Lower leg skin (tissue), 4 donors: ENCODE results near the gene PRR20A. TPM values are rescaled to one million over a fixed set of nuclear protein-coding genes. Genes with fewer than 3 reads are reported as not detected.
"Not testable (repeated sequence)": the region's sequence is repeated elsewhere in the genome, so short reads cannot be mapped to it uniquely, and the experiment has no call there.

Source experiments
- DNase-seq, 2 donors: peaks; one replicate each; pipeline ENCODE4 v3.0.0-alpha.2; 2019; ENCODE audit warnings: low spot score in 2 of 2
- H3K4me3 ChIP-seq: fragments of 200-600 bp; sonication (generic); 2 replicates; pipeline ENCODE4 v1.5.1; 2017; ENCODE audit warnings: mild to moderate bottlenecking, low read depth; ENCODE audit not compliant: poor library complexity, severe bottlenecking
- POLR2A ChIP-seq, 2 donors: fragments of 450-650 bp; IDR thresholded peaks; one replicate each; pipeline ENCODE4 v1.6.1; 2016 to 2017; ENCODE audit warnings: antibody characterized with exemption in 2 of 2, mild to moderate bottlenecking in 1 of 2, moderate library complexity in 1 of 2
- WGBS, 2 donors: methylation state at CpG; one replicate each; pipeline ENCODE4 v1.1.5; 2018; 5-methylcytosine and 5-hydroxymethylcytosine counted together
- intact Hi-C: fragments of 100-400 bp; cut with DNase I; formaldehyde crosslinking; loops from one replicate; pipeline ENCODE4 v1.15.0; 2023; ENCODE audit warnings: low total_unique reads
- total RNA-seq, 4 donors: library from RNA; depleted of rRNA; stranded (reverse); fragments of >200 nt; gene quantifications; one replicate each; pipeline ENCODE4 v1.1.0, GENCODE V29; 2016
- TF ChIP-seq, protein P1 (sequence below), 3 donors: fragments of 450-650 bp; IDR thresholded peaks; one replicate each; pipeline ENCODE4 v1.5.1; 2016; ENCODE audit warnings: antibody characterized with exemption in 3 of 3, mild to moderate bottlenecking in 3 of 3, moderate library complexity in 2 of 3

The PRR20A gene
- total RNA-seq, result not detected

DNA sequence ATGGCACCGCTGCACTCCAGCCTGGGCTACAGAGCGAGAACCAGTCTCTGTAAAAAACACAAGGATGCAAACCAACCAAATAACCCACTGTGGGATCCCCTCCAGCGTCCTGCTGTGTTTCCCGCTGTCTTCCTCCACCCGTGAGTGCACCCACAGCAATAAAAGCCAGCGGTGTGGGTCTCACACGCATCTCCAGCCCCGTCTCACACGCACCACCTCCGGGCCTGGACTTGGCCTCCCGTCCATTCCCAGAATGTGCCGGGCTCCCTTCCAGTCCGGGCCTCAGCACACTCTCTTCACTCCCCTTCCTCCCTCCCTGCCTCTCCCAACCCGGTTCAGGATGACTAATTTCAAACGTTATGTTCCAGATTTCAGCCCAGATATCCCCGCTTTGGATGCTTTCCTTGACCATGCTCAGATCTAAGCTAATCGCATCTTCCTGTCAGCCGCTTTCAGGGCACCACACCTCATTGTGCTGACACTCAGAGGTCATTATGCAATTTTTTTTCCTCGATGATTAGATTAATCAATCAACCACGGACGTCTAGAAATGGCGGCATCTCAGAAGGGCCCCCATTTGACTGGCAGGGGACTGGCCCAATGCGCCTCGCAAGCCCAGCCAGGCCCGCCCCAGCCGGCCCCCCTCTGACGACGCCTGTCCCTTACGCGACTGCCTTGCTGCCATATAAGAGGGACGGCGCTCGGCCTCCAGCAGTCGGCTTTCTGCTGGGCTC, at the start of gene PRR20A:
TSS of gene PRR20A (plus strand) at position 684 of the 734 bp plus-strand sequence. CDS start 387 bp downstream, outside the sequence.
- H3K4me3 ChIP-seq, DNase-seq, intact Hi-C loops: not testable (repeated sequence)
- WGBS, 2 donors, result 92% methylated on average over 12 to 14 of the region's 34 CpGs

DNA sequence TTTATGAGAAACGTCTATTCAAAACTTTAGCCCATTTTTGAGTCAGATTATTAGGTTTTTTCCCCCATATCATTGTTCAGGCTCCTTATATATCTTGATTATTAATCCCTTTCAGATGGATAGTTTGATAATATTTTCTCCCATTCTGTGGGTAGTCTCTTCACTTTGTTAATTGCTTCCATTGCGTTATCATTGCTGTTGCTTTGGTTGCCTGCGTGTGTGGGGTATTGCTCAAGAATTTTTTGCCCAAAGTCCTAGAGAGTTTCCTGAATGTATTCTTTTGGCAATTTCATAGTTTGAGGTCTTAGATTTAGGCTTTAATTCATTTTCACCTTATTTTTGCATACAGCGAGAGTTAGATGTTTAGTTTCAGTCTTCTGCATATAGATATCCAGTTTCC, 25.8 kb upstream of the PRR20A start:
- 89 to 95% methylated on average over 4 of the region's 4 CpGs for WGBS, 2 donors
- H3K4me3 ChIP-seq, result no peak overlapping the region

DNA sequence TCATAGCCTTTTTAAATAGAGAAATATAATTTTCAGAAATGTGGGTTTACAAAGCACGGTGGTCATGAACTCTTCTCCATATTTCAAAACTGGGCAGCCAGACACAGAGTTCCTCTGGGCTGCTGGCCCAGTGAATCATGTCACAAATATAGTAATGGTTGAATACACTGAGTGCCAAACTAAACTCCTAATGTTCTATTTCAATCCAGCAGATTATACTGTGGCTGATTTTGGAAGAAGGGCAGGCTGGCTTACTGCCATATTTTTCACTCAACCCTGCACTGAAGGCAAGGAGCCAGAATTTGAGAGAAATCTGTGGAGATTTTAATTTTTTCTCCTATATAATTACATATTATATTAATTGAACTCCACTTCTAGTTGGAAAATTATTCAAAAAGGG, 17.0 kb upstream of the PRR20A start:
- intact Hi-C loops, result no loop called here
- H3K4me3 ChIP-seq, result no peak overlapping the region
- WGBS, 2 donors, result 30 to 34% methylated on average over 1 of the region's 1 CpG
- no peak for DNase-seq
- no peak for TF ChIP-seq POLR2A (IDR thresholded peaks at IDR 0.05)
- TF ChIP-seq, protein P1, sequence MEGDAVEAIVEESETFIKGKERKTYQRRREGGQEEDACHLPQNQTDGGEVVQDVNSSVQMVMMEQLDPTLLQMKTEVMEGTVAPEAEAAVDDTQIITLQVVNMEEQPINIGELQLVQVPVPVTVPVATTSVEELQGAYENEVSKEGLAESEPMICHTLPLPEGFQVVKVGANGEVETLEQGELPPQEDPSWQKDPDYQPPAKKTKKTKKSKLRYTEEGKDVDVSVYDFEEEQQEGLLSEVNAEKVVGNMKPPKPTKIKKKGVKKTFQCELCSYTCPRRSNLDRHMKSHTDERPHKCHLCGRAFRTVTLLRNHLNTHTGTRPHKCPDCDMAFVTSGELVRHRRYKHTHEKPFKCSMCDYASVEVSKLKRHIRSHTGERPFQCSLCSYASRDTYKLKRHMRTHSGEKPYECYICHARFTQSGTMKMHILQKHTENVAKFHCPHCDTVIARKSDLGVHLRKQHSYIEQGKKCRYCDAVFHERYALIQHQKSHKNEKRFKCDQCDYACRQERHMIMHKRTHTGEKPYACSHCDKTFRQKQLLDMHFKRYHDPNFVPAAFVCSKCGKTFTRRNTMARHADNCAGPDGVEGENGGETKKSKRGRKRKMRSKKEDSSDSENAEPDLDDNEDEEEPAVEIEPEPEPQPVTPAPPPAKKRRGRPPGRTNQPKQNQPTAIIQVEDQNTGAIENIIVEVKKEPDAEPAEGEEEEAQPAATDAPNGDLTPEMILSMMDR (IDR thresholded peaks at IDR 0.05), result no peak

More for the DNA sequence above, 25.8 kb upstream of the PRR20A start:
- DNase-seq, result no peak
- intact Hi-C loops, result no loop called here
- no peak for TF ChIP-seq POLR2A (IDR thresholded peaks at IDR 0.05)
- TF ChIP-seq, protein P1 (IDR thresholded peaks at IDR 0.05), result no peak

DNA sequence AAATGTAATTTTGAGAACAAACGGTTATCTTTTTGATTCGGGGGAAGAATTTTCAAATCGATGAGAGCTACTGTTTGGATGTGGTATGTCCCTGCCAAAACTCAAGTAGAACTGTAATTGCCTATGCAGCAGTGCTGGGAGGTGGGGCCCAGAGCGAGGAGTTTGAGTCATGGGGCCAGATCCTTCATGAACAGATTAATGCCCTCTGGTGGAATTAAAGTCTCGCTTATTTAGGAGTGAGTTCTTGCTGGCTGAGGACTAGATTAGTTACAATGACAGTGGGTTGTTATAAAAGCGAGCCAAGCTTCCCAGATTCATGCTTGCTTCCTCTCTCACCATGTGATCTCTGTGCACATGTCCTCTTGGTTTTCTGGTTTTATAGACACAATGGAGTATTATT, 11.8 kb upstream of the PRR20A start:
- intact Hi-C loops, result no loop called here
- TF ChIP-seq, protein P1 (IDR thresholded peaks at IDR 0.05), result no peak
- no peak for TF ChIP-seq POLR2A (IDR thresholded peaks at IDR 0.05)
- no peak overlapping the region for H3K4me3 ChIP-seq
- WGBS, 2 donors, result 79 to 87% methylated on average over 6 of the region's 6 CpGs
- no peak for DNase-seq

DNA sequence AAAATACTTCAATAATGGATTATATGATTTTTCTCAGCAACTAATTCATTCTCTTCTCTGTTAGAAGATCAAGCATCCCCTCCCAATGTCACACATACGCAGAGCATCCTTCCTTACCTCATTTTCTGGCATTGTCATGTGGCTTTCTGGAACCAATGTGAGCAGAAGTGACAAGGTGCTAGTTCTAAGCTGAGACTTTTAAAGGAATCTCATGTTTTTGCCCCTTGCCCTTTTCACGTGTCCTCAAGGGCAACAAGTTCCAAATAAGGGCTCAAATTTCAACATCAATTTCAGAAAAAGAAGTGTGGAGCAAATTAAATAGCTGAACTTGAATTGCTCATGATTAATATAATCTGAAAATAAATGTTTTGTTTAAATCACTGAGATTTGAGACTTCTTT, 4.6 kb upstream of the PRR20A start:
- 60 to 61% methylated on average over 2 of the region's 2 CpGs for WGBS, 2 donors
- H3K4me3 ChIP-seq, result no peak overlapping the region
- intact Hi-C loops, result no loop called here
- TF ChIP-seq, protein P1 (IDR thresholded peaks at IDR 0.05), result no peak
- TF ChIP-seq POLR2A (IDR thresholded peaks at IDR 0.05), result no peak
- no peak for DNase-seq

DNA sequence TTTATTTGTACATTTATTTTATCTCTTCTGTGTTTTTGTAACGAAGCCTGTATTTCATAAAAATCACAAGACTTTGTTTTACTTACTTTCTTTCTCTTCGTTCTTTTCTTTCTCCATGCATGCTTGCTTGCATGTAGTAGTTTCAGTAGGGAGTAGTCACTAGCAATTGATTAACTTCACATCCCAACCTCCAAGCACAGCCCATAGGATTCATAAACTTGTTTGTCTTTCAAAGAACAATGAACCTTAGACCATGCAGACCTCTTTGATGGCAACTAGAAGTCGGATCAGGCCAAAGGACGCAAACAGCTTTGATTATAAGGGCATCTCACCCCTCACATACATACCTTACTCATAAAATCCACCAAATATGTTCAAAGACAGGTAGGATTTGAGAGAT, 3.1 kb upstream of the PRR20A start:
- DNase-seq, result no peak
- WGBS, 2 donors, result 85 to 86% methylated on average over 4 of the region's 4 CpGs
- H3K4me3 ChIP-seq, result no peak overlapping the region
- TF ChIP-seq, protein P1 (IDR thresholded peaks at IDR 0.05), result no peak
- TF ChIP-seq POLR2A (IDR thresholded peaks at IDR 0.05), result no peak
- intact Hi-C loops, result no loop called here
